Stimulated activated CD8-positive, alpha-beta memory T cell treated with anti-CD3 and anti-CD28 coated beads, Interleukin-15, amount 100 ng/mL, for 48 hours (primary cell): ENCODE results near the gene MFSD12.

Source experiments
- DNase-seq, 2 donors: peaks; one replicate each; pipeline ENCODE4 v3.0.0-alpha.2; 2020; ENCODE audit warnings: low read depth in 2 of 2

The MFSD12 gene

GRCh38 chr19:3557461-3558248 is at the start of gene MFSD12:
Gene MFSD12 (minus strand): TSS chr19:3557586. CDS start chr19:3557403, 183 bp downstream.
- peak; percentile 96 for DNase-seq

- peak; percentile 53 to 54 for DNase-seq
These were observed 49.4 kb upstream of the MFSD12 start, which contains the start of gene TBXA2R for GRCh38 chr19:3606690-3607289. Gene TBXA2R (minus strand): TSS chr19:3606875. CDS start chr19:3600634, 6,241 bp downstream.

DNA sequence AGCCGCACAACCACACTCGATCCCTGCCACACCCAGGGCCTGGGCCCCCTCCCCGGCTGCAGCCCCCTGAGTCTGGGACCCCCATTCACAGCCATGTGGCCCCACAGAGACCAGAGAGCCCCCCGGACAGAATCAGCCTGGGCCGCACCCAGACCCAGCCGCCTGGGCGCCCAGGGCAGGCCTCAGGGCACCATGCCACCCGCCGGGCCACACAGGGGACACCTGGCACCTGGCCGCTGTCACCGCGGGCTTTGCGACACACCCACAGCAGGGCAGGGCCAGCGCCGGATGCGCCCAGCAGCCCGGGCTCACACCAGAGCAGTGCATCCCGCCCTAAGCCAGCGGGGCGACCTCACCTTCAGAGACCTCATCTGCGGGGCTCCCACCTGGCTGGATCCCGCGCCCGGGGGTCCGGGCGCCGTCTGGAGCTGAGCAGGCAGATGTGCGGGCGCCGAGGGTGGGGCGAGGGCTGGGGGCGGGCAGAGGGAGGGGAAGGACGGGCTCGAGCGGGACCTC is 48.8 kb upstream of the MFSD12 start:
- DNase-seq, result no peak

- DNase-seq, result no peak
These were observed 48.4 kb upstream of the MFSD12 start for GRCh38 chr19:3605770-3606169.

DNA sequence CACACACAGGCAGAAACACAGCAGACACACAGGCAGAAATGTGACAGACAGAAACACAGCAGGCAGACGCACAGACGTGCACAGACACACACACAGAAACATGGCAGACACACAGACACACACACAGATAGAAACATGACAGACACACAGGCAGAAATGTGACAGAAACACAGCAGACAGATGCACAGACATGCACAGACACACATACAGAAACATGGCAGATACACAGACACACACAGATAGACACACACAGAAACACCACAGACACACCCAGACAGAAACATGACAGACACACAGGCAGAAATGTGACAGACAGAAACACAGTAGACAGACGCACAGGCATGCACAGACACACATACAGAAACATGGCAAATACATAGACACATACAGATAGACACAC is 48.0 kb upstream of the MFSD12 start:
- no peak for DNase-seq

GRCh38 chr19:3604987-3605343 is 47.6 kb upstream of the MFSD12 start:
- no peak for DNase-seq

- no peak for DNase-seq
These were observed 47.0 kb upstream of the MFSD12 start for GRCh38 chr19:3604227-3604986.

DNA sequence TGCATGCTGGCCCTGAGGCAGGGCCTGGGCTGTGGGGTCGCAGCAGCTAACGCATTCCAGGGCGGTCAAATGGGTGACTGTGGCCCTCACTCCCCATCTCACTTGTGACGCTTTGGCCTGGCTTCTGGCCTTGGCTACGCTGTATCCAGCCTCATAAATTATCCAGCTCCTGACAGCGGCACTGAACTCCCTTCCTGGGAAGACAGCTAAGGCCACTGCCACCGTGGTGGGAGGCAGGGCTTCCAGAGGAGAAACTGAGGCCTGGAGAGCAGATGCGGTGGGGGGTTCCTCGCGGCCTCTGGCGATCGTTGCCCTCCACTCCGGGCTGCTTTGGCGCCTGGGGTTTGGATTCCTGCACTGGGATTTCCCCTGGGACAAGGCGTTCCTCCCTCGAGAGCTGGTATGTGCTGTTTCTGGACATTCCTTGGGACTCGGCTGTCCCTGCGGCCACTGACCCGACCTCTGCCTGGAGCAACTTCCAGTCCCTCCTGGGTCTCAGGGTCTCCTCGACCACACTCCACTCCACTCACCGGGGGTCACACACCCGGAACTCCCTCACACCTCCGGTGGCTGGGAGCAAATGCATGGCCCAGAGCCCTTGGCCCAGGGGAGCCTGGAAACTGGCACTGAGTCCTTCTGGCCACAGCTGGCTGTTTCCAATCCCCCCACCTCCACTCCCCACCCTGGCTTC is 45.9 kb upstream of the MFSD12 start:
- DNase-seq, result no peak

GRCh38 chr19:3601021-3601420 is 43.6 kb upstream of the MFSD12 start:
- no peak for DNase-seq

GRCh38 chr19:3599776-3600187 is 42.4 kb upstream of the MFSD12 start:
- no peak for DNase-seq

DNA sequence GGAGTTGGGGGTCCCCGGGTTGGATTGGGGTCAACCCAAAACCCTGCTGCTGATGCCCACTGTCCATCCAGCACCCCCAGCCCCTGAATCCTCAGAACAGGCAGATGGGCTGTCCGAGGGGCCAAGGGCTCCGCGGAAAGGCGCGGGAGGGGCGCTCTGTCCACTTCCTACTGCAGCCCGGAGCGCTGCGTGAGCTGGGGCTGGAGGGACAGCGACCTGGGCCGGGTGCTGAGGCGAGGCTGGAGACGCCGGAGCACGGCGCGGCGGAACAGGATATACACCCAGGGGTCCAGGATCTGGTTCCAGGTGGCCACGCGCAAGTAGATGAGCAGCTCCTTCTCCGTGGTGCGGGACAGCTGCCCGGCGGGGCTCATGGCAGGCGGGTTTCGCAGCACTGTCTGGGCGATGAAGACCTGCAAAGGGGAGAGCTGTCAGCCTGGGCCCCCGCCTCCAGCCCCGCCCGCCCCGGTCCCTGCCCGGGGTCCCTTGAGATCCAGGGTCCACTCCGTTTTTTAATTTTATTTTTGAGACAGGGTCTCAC is 38.2 kb upstream of the MFSD12 start:
- no peak for DNase-seq

DNA sequence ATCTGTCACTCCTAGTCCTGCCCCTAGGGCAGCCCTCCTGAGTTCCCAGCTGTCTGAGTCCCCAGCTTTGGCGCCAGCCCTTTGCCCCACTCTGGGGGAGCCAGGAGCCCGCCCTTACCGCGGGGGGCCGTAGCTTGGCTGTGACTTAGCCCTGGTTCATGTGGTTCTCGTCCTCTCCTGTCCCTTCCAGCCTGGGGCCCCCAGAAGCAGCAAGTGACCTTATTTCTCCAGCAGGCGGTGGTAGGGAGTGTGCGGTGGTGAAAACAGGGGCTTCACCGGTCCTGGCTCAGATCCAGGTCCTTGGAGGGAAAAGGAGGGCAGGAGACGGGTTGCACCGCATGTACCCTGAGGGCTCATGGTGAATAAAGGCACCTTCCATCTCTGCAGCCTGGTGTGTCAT is 35.8 kb upstream of the MFSD12 start:
- no peak for DNase-seq

GRCh38 chr19:3591876-3592613 is 34.7 kb upstream of the MFSD12 start:
- DNase-seq, result no peak

DNA sequence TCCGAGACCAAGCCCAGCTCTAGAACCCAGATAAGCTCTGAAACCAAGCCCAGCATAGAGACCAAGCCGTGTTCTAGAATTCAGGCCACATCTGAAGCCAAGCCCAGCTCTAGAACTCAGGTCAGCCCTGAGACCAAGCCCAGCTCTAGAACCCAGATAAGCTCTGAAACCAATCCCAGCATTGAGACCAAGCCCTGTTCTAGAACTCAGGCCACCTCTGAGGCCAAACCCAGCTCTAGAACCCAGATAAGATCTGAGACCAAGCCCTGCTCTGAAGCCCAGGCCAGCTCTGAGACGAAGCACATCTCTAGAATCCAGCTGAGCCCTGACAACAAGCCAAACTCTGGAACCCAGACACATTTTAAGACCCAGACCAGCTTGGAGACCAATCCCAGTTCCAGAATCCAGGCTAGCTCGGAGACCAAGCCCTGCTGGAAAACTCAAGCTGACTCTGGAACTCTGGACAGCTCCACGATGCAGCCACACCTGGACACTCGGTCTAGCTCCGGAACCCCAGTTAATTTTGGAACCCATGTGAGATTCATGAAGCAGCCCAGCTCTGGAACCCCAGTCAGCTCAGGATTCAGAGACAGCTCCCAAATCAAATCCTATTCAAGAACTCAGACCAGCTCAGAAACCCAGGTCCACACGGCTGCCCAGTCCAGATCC is 33.7 kb upstream of the MFSD12 start:
- DNase-seq, result no peak

- no peak for DNase-seq
These were observed 32.6 kb upstream of the MFSD12 start for GRCh38 chr19:3589949-3590348.

DNA sequence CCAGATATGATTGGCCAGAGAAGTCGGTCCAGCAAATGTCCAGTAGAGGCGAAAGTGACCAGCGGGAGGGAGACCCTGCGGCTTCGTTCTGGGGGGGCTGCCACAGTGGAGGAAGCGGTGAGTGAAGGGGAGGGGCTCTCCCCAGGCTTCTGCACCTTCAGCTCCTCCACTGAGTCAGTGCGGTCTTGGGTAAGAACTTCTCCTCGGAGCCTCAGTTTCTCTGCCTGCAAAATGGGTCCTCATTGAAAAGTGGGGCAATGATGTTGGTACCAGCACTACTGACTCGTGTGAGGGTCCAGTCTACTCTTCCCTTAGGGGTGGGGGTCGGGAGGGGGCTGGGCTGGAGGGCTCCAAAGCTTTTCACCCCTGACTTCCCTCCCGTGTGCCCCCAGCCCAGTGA is 32.1 kb upstream of the MFSD12 start:
- DNase-seq, result no peak

DNA sequence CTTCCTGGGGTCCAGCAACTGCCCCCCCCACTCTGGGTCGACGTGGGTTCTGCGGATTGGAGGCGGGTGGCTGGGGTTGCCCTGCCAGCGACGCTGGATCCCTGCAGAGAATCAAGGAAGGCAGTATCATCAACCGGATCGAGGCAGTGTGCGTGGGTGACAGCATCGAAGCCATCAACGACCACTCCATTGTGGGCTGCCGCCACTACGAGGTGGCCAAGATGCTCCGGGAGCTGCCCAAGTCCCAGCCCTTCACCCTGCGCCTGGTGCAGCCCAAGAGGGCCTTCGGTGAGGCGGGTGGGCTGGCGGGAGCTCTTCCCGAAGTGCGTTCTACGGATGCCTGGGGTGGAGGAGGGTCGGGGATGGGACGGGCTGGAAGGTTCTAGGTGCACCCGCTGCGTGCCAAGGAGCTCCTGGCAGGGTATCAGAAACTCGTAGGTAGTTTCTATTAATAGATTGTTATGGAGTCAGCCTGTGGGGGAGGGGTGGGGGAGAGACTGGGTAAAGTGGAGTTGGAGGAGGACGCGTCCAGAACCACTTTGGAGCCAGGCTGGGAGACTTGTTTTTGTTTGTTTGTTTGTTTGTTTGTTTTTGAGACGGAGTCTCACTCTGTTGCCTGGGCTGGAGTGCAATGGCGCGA is 29.4 kb upstream of the MFSD12 start:
- DNase-seq, result no peak

DNA sequence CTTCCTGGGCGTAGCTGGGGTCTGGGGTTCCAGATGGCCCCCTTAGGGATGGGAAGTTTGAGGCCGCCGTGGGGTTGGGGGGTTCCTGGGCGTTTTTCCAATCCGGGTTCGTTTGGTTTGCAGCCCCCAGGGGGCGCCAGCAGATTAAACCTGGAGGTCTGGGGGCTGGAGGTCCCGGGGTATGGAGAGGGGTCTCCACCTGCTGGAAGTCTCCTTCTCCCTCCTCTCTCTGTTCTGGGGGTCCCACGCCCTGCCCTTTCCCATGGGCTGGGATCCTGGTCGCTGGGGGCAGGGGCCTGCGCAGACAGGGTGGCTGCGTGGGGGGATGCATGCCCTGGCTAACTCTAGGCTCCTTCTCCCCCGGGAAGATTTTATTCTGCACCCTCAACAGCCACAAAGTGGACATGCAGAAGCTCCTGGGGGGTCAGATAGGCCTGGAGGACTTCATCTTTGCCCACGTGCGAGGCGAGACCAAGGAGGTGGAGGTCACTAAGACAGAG is 28.8 kb upstream of the MFSD12 start:
- no peak for DNase-seq

- DNase-seq, result no peak
These were observed 28.1 kb upstream of the MFSD12 start, which contains the start of gene GIPC3 for GRCh38 chr19:3585301-3586126. Gene GIPC3 (plus strand): TSS chr19:3585478. CDS start chr19:3585598, 120 bp downstream.
